Measurements from ENCODE around the gene ZNF514. TPM values are rescaled to one million over a fixed set of nuclear protein-coding genes. Genes with fewer than 3 reads are reported as not detected.

The ZNF514 gene
- total RNA-seq, 1 donor: 10.8 TPM

DNA sequence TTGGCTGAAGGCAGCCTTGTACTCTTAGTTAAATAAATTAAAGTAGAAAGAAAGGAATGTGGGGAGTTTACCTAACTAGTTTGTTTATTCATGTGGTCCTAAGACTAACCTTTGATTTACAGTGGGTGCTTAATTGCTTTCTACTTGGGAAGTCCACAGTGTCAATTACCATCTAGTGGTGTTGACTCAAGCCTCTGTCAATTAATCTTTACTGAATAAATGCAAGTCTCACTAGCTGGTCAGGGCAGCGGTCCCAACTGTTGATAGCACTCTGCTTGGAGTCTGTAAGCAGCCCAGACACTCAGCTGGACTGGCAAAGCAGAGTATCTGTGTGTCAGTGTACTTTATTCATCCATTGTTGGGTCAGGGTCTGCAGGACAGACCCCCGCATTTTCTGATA lies 15.8 kb downstream of the ZNF514 start:
- no peak for DNase-seq (ENCODE audit: low read depth)
- TF ChIP-seq, protein P1, sequence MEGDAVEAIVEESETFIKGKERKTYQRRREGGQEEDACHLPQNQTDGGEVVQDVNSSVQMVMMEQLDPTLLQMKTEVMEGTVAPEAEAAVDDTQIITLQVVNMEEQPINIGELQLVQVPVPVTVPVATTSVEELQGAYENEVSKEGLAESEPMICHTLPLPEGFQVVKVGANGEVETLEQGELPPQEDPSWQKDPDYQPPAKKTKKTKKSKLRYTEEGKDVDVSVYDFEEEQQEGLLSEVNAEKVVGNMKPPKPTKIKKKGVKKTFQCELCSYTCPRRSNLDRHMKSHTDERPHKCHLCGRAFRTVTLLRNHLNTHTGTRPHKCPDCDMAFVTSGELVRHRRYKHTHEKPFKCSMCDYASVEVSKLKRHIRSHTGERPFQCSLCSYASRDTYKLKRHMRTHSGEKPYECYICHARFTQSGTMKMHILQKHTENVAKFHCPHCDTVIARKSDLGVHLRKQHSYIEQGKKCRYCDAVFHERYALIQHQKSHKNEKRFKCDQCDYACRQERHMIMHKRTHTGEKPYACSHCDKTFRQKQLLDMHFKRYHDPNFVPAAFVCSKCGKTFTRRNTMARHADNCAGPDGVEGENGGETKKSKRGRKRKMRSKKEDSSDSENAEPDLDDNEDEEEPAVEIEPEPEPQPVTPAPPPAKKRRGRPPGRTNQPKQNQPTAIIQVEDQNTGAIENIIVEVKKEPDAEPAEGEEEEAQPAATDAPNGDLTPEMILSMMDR (IDR thresholded peaks at IDR 0.05; ENCODE audit: insufficient read depth, low read depth, low read length): no peak
- H3K4me3 ChIP-seq (ENCODE audit: low read depth, low read length): no peak overlapping the region

DNA sequence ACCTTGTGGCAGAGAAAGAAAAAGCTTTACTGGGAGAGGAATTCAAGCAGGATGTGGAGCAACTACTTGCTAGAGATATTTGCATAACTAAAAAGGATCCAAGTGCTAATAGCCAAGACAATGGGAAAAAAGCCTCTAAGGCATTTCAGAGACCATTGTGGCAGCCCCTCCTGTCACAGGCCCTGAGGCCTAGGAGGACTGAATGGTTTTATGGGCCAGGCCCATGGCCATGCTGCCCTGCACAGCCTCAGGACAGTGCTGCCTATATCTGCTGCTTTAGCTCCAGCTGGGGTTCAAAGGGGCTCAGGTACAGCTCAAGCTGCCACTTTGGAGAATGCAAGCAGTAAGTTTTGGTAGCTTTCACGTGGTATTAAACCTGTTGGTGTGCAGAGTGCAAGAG lies 20.9 kb downstream of the ZNF514 start:
- H3K4me3 ChIP-seq (ENCODE audit: low read depth, low read length): no peak overlapping the region
- DNase-seq (ENCODE audit: low read depth): no peak
- TF ChIP-seq, protein P1 (IDR thresholded peaks at IDR 0.05; ENCODE audit: insufficient read depth, low read depth, low read length): no peak

DNA sequence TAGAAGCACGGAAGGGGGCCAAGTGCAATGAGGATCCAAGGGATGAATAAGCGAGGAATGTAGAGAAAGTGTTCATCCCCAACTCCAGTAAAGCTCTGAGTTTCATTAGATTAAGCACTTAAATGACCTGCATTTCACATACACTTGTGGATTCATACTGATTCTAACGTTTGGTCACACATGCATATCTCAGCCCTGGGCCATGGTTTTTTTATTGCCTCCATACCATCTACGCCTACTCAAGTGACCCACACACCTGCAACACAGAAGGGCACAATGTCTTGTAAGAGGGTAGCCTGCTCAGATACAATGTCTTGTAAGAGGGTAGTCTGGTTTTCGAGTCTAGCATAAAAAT lies 37.5 kb downstream of the ZNF514 start:
- TF ChIP-seq, protein P1 (IDR thresholded peaks at IDR 0.05; ENCODE audit: insufficient read depth, low read depth, low read length): no peak
- DNase-seq (ENCODE audit: low read depth): no peak

DNA sequence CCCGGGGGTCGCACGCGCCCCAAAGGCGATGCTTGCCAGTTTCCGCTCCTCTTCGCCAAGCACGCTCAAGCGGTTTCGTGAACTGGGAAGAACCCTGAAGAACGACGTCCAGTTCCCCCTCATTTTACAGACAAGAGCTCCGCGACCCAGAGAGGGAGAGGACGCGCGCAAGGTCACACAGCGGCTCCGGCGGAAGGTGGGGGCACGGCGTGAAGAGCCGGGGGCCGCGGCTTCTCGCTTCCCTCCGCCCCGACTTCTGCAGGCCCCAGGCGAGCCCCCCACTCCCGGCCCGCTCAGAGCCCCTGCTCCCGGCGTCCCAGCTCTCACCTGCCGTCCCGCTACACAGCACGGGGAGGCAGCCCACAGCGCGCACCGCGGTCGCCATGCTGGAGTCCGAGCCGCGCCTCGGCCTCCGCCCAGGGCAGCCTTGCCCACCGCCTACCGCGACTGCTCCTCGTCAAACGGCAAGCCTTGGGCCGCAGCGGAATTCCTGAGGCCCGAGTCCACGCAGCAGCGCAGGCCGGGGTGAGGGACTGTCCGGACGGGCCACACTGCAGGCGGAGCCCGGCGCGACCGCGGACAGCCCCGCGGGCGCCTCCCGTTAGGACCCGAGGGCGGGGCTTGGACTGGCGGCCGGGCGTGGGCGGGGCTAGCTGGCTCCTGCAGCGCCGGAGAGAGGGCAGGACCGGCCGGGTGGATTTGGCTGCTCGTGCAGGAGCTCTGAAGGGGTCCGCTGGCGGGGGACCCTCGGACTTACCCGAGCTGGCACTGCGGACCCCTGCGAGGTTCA lies 38.0 kb downstream of the ZNF514 start, which contains the start of gene MRPS5:
MRPS5 (minus strand) TSS at position 402 of the 790 bp plus-strand sequence; CDS start at position 385, 17 bp downstream.
- peak within 1 kb of the TSS; percentile 99 for H3K4me3 ChIP-seq (ENCODE audit: low read depth, low read length)
- peak; percentile 61 for DNase-seq (ENCODE audit: low read depth)
- TF ChIP-seq, protein P1 (IDR thresholded peaks at IDR 0.05; ENCODE audit: insufficient read depth, low read depth, low read length): peak; percentile 15

More for the DNA sequence above, 37.5 kb downstream of the ZNF514 start:
- H3K4me3 ChIP-seq (ENCODE audit: low read depth, low read length): peak overlapping the region; percentile 99

DNA sequence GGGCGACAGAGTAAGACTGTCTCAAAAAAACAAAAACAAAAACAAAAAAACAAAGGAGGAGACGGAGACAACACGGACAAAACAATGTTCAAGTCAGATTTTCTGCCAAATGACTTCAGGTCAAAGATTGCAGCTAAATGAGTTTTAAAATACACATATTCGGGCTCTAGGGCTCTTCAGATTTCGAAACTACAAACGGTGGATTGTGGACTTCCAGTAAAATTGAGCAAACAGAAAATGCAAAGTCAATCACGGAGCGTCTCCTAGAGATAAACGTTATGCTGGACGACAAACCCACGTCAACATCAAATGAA lies 38.6 kb downstream of the ZNF514 start:
- H3K4me3 ChIP-seq (ENCODE audit: low read depth, low read length): peak overlapping the region; percentile 99
- TF ChIP-seq, protein P1 (IDR thresholded peaks at IDR 0.05; ENCODE audit: insufficient read depth, low read depth, low read length): no peak
- peak; percentile 55 for DNase-seq (ENCODE audit: low read depth)

DNA sequence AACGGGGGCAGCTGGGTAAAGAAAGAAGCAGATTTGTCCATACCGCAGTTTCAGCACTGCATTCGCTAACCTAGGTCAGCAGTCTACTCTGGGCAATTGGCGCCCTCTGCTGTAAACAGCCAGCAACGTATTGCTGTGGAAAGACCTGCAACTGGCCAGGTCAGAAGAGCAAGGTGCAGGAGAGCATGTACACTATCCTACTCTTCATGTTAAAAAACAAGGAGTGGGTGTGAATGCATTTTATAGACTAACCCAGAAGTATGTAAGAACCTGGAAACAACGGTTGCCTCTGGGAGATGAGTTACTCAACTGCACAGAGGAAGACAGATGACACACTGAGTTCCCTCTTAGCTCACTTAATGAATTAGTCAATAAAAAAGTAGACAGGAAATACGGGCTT lies 44.2 kb downstream of the ZNF514 start:
- TF ChIP-seq, protein P1 (IDR thresholded peaks at IDR 0.05; ENCODE audit: insufficient read depth, low read depth, low read length): peak; percentile 80
- H3K4me3 ChIP-seq (ENCODE audit: low read depth, low read length): no peak overlapping the region
- peak; percentile 66 for DNase-seq (ENCODE audit: low read depth)

DNA sequence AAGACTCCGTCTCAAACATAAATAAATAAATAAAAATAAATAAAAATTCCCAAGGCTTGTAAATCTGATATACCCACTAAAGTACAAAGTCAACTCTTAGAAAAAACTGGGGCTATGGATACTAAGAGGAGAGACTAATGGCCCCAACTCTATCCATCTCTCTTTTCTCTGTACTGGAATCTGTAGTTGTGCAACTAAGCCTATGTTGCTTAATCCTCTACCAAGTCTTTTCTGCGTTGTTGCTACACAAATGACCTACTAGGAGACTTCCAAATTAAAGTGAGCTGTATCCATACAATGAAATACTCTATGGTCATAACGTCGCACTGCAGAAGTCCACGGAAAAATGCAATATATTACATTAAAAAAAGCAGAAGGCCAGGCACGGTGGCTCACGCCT lies 46.2 kb downstream of the ZNF514 start:
- DNase-seq (ENCODE audit: low read depth): no peak
- no peak overlapping the region for H3K4me3 ChIP-seq (ENCODE audit: low read depth, low read length)
- TF ChIP-seq, protein P1 (IDR thresholded peaks at IDR 0.05; ENCODE audit: insufficient read depth, low read depth, low read length): no peak
